ENCODE data around the gene PHYH. TPM values are rescaled to one million over a fixed set of nuclear protein-coding genes. Genes with fewer than 3 reads are reported as not detected.

PHYH gene
- total and polyA plus RNA-seq, 4 donors = 45.4 to 139 (median 86.8) TPM

DNA sequence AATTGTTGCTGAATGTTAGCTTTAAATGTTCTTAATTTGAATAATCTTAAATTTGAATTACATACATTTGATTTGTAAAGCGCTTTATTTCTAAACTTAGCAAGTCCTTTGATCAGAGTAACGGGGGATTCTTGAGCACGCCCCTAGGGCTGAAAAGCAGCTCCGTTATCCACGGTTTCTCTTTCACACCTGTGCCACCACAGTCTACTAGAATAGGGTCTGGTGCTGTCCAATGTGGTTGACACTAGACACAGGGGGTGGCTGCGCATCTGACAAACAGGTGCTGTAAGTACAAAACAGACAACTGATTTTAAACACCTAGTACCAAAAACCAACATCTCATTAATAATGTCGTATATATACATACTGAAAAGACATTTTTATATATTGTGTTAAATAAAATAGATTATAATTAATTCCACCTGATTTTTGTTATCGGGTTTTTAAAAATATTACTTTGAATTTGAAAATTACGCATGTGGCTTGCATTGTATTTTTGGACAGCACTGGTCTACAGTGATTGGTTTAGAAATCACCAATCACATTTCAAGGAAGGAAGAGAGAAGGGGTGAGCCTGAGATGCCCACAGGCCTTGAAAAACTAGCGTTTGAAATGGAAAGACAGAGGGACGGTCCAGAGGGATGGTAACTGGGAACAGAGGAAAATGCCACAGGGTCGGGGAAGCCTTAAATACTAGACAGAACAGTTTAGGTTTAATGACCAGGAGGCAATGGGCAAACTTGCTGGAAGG is 40.9 kb upstream of the PHYH start:
- Histone ChIP-seq H3K9me3 (ENCODE audit: control insufficient read depth in 4 of 4, low read length in 3 of 4) (no peaks in the 10 kb centered on the region), H3K4me3 (ENCODE audit: low read depth in 1 of 3, low read length in 3 of 3) (no peak overlapping the region), H3K4me1 (ENCODE audit: control insufficient read depth in 4 of 4, insufficient read depth in 4 of 4, low read length in 3 of 4) (peaks cover 0 to 17% (median 3%) of the 10 kb centered on the region in 4 donors), H3K9ac (ENCODE audit: low read depth in 1 of 2, low read length in 2 of 2) (no peak overlapping the region), H3K36me3 (ENCODE audit: control insufficient read depth in 4 of 4, insufficient read depth in 3 of 4, low read depth in 1 of 4, low read length in 3 of 4) (peaks cover 0 to 14% (median 2%) of the 10 kb centered on the region in 4 donors), H3K27me3 (ENCODE audit: control insufficient read depth in 4 of 4, insufficient read depth in 4 of 4, low read length in 3 of 4) (no peaks in the 10 kb centered on the region), H3K27ac (ENCODE audit: low read depth in 1 of 2, low read length in 2 of 2) (no peak overlapping the region)
- no peak for DNase-seq (ENCODE audit: low spot score)
- TF ChIP-seq, protein P1, sequence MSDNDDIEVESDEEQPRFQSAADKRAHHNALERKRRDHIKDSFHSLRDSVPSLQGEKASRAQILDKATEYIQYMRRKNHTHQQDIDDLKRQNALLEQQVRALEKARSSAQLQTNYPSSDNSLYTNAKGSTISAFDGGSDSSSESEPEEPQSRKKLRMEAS (IDR thresholded peaks at IDR 0.05) = no peak
- TF ChIP-seq EGR1 (IDR thresholded peaks at IDR 0.05; ENCODE audit: low read depth in 2 of 2) = no peak
- no peak for TF ChIP-seq FOXA1 (IDR thresholded peaks at IDR 0.05)
- TF ChIP-seq TAF1 (conservative IDR thresholded peaks at IDR 0.05) = no peak
- no peak for TF ChIP-seq YY1 (IDR thresholded peaks at IDR 0.05)
- TF ChIP-seq, protein P2, sequence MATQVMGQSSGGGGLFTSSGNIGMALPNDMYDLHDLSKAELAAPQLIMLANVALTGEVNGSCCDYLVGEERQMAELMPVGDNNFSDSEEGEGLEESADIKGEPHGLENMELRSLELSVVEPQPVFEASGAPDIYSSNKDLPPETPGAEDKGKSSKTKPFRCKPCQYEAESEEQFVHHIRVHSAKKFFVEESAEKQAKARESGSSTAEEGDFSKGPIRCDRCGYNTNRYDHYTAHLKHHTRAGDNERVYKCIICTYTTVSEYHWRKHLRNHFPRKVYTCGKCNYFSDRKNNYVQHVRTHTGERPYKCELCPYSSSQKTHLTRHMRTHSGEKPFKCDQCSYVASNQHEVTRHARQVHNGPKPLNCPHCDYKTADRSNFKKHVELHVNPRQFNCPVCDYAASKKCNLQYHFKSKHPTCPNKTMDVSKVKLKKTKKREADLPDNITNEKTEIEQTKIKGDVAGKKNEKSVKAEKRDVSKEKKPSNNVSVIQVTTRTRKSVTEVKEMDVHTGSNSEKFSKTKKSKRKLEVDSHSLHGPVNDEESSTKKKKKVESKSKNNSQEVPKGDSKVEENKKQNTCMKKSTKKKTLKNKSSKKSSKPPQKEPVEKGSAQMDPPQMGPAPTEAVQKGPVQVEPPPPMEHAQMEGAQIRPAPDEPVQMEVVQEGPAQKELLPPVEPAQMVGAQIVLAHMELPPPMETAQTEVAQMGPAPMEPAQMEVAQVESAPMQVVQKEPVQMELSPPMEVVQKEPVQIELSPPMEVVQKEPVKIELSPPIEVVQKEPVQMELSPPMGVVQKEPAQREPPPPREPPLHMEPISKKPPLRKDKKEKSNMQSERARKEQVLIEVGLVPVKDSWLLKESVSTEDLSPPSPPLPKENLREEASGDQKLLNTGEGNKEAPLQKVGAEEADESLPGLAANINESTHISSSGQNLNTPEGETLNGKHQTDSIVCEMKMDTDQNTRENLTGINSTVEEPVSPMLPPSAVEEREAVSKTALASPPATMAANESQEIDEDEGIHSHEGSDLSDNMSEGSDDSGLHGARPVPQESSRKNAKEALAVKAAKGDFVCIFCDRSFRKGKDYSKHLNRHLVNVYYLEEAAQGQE (IDR thresholded peaks at IDR 0.05) = no peak
- TF ChIP-seq, protein P3, sequence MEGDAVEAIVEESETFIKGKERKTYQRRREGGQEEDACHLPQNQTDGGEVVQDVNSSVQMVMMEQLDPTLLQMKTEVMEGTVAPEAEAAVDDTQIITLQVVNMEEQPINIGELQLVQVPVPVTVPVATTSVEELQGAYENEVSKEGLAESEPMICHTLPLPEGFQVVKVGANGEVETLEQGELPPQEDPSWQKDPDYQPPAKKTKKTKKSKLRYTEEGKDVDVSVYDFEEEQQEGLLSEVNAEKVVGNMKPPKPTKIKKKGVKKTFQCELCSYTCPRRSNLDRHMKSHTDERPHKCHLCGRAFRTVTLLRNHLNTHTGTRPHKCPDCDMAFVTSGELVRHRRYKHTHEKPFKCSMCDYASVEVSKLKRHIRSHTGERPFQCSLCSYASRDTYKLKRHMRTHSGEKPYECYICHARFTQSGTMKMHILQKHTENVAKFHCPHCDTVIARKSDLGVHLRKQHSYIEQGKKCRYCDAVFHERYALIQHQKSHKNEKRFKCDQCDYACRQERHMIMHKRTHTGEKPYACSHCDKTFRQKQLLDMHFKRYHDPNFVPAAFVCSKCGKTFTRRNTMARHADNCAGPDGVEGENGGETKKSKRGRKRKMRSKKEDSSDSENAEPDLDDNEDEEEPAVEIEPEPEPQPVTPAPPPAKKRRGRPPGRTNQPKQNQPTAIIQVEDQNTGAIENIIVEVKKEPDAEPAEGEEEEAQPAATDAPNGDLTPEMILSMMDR (IDR thresholded peaks at IDR 0.05; ENCODE audit: low read depth, low read length, missing input control) = no peak
- TF ChIP-seq RXRA (IDR thresholded peaks at IDR 0.05) = no peak
- TF ChIP-seq, protein P4, sequence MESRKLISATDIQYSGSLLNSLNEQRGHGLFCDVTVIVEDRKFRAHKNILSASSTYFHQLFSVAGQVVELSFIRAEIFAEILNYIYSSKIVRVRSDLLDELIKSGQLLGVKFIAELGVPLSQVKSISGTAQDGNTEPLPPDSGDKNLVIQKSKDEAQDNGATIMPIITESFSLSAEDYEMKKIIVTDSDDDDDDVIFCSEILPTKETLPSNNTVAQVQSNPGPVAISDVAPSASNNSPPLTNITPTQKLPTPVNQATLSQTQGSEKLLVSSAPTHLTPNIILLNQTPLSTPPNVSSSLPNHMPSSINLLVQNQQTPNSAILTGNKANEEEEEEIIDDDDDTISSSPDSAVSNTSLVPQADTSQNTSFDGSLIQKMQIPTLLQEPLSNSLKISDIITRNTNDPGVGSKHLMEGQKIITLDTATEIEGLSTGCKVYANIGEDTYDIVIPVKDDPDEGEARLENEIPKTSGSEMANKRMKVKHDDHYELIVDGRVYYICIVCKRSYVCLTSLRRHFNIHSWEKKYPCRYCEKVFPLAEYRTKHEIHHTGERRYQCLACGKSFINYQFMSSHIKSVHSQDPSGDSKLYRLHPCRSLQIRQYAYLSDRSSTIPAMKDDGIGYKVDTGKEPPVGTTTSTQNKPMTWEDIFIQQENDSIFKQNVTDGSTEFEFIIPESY (IDR thresholded peaks at IDR 0.05) = no peak
- TF ChIP-seq GABPA (IDR thresholded peaks at IDR 0.05 in 1 of 2, conservative IDR thresholded peaks at IDR 0.05 in 1 of 2) = no peak
- no peak for TF ChIP-seq FOXA2 (IDR thresholded peaks at IDR 0.05)
- no peak for TF ChIP-seq NR2F2 (IDR thresholded peaks at IDR 0.05)
- TF ChIP-seq HNF4G (IDR thresholded peaks at IDR 0.05) = no peak
- TF ChIP-seq SP1 (IDR thresholded peaks at IDR 0.05) = no peak
- TF ChIP-seq, protein P5, sequence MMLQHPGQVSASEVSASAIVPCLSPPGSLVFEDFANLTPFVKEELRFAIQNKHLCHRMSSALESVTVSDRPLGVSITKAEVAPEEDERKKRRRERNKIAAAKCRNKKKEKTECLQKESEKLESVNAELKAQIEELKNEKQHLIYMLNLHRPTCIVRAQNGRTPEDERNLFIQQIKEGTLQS (IDR thresholded peaks at IDR 0.05) = no peak
- no peak for TF ChIP-seq RAD21 (IDR thresholded peaks at IDR 0.05)
- no peak for TF ChIP-seq JUND (IDR thresholded peaks at IDR 0.05)
- no peak for TF ChIP-seq HNF4A (conservative IDR thresholded peaks at IDR 0.05)
- WGBS = 93% methylated on average over 12 of the region's 12 CpGs

Measured in liver (tissue), 9 donors.